AG09319 (cell line): ENCODE data around the gene CLDN2.
A peak's percentile ranks its signal among the peaks of the same experiment; 100 is the strongest.
"Not testable (repeated sequence)": the region's sequence is repeated elsewhere in the genome, so short reads cannot be mapped to it uniquely, and the experiment has no call there.

Source experiments
- DNase-seq: peaks from one replicate; pipeline ENCODE4 v3.0.0-alpha.2; 2010; ENCODE audit warnings: low read depth; ENCODE audit errors: extremely low read depth
- TF ChIP-seq, protein P1 (sequence below): IDR thresholded peaks from 2 replicates; pipeline ENCODE4 v1.5.1; 2011; ENCODE audit warnings: low read depth, mild to moderate bottlenecking, inconsistent platforms, low read length, moderate library complexity

The CLDN2 gene

DNA sequence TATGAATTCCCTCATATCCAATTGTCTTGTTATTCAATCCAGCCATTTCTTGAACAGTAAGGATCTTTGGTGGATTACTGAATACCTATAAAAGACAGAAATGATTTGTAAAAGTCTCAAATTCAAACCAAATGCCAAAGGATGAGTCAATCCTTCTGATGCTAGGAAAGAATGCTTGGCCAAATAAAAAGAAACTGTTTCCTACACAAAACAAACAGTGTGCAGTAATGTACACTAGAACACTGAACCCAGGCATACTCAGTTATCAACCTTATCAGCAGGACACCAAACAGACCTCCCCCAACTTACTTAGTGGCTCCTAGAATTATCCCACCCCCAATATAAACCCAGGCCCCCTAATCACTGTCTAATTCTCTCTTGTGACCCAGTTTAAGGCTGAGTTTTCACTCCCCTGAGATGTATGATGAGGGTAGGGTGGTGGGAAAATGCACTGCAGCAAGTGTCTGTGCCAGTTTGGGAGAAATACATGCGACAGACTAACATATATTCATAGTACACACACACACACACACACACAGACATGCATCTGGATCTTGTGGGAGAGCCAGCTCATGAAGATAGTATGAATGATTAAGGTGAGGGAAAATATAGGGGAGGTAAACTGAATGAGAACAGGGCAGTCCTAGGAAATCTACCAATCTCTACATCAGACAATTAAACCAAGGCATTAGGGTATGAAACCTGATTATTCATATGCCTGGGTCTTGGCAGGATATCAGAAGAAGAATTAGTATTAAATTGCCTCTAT lies 35.0 kb downstream of the CLDN2 start:
- DNase-seq, result no peak
- TF ChIP-seq, protein P1, sequence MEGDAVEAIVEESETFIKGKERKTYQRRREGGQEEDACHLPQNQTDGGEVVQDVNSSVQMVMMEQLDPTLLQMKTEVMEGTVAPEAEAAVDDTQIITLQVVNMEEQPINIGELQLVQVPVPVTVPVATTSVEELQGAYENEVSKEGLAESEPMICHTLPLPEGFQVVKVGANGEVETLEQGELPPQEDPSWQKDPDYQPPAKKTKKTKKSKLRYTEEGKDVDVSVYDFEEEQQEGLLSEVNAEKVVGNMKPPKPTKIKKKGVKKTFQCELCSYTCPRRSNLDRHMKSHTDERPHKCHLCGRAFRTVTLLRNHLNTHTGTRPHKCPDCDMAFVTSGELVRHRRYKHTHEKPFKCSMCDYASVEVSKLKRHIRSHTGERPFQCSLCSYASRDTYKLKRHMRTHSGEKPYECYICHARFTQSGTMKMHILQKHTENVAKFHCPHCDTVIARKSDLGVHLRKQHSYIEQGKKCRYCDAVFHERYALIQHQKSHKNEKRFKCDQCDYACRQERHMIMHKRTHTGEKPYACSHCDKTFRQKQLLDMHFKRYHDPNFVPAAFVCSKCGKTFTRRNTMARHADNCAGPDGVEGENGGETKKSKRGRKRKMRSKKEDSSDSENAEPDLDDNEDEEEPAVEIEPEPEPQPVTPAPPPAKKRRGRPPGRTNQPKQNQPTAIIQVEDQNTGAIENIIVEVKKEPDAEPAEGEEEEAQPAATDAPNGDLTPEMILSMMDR, result no peak

DNA sequence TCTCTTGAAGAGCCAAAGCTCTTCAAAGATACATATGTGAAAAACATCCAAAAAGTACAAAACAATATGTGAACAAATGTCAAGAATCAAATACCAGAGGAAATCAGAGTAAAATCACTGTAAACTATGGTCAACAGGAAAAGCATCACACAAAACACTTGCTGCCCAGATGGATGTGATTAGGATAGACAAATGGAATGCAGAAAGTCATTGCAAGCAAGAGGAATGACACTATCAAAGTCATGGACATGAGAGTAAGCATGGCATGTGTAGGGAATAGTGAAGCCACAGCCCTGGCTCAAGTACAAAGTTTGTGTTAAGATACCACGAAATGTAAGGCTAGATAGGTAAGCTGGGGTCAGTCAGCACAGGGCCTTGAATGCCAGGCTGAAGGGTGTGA lies 37.7 kb downstream of the CLDN2 start:
- TF ChIP-seq, protein P1, result no peak
- DNase-seq, result no peak

DNA sequence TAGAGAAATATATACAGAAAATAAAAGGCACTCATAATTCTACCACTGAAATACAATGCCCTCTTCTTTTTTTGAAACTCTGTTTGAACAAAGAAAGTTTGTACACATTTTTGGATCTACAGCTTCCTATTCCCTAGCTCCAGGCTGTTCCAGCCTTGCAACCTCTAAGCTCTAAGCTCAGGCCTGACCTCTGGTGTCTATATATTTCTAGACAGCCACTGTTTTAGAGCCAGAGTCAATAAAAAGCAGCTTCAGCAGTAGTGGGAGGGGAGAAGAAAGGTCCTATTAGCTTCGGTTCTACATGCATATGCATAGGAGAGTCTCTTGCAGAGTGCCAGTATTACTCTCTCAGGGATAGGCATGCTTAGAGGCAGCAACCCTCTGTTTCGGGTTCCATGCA lies 39.7 kb downstream of the CLDN2 start:
- no peak for DNase-seq
- TF ChIP-seq, protein P1, result peak; percentile 22

DNA sequence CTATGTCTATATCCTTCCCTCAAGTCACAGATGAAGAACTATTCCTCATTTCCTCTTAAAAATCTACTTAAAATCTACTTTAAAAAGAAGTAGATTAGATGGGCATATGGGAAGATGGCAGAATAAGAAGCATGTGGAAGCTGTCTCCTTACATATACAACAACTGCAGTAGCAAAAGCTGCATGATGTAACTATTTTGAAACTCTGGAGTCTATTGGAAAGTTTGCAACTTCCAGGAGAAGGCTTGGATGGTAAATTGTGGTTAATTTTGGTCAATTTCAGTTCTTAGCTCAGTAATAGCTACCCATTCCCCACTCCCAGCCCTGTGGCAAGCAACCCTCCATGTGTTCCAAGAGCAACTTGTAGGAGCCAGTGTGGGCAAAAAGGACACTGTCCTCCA lies 42.9 kb downstream of the CLDN2 start:
- TF ChIP-seq, protein P1, result no peak
- DNase-seq, result no peak

DNA sequence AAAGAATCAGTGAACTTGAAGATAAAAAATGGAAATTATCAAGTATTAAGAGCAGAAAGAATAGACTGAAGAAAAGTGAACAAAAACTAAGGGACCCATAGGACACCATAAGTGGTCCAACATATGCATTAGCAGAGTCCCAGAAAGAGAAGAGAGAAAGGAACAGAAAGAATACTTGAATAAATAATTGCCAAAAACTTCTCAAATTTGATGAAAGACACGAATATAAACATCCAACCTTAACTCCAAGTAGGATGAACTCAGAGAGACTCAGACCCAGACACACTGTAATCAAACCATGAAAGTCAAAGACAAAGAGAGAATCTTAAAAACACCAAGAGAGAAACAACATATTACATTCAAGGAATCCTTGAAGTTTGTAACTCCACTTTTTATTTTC lies 44.1 kb downstream of the CLDN2 start:
- TF ChIP-seq, protein P1, result no peak
- DNase-seq, result no peak

DNA sequence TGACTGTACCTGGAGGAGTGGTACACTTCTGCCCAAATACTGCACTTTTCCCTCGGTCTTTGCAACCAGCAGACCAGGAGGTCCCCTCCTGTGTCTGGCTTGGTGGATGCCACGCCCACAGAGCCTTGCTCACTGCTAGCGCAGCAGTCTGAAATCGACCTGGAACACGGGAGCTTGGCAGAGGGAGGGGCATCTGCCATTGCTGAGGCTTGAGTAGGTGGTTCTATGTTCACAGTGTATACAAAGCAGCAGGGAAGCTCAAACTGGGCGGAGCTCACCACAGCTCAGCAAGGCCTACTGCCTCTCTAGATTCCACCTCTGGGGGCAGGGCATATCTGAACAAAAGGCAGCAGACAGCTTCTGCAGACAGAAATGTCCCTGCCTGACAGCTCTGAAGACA lies 46.3 kb downstream of the CLDN2 start:
- not testable (repeated sequence) for DNase-seq

DNA sequence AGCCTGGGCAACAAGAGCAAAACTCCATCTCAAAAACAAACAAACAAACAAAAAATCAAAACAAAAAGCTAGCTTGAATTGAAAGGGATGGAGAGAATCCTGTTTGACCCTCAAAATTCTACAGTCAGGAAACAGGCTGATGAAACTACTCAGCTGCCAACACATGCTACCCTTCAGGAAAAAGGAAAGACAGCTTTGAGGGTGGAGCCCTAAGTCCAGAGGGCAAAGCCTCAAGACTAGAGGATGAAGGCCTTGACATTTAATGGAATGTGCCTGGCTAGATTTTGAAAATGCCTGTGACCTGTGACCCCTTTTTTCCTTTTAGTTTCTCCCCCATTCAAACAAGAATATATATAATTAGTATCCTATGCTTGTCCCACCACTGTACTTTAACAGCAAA lies 52.7 kb downstream of the CLDN2 start:
- DNase-seq, result no peak
- TF ChIP-seq, protein P1, result no peak
